Measurements from ENCODE around the gene IMP4. TPM values are rescaled to one million over a fixed set of nuclear protein-coding genes. Genes with fewer than 3 reads are reported as not detected.

IMP4 gene
- total RNA-seq, 1 experiment from 2014 or later, result 89.2 TPM

DNA sequence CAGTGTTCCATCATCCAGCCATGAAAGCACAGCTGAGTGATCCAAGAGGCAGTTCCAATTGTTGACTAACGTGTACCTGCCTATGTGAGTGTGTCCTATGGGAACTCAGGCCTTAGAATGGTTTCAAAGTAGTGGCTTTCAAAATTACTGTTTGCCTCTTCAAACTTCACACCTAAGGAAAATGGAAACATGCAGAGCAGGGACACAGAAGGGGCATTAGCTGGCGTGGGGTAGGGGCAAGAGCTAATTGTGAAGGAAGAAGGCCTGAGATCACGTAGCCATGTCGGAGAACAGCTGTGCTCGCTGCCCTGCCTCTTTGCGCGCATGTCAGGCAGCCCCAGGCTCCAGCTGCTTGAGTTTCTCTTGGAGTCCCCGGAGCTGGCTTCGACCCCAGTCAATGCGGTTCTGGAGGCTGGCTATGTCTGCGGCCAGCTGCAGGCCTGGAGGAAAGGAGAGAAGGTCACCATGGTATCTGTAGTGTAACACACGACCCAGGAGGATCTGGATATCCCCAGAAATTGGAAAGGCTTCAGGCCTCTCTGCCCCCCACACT, 3.8 kb upstream of the IMP4 start:
- POLR2A ChIA-PET, result no interaction called here
- CTCF ChIA-PET, result no interaction called here

More for the DNA sequence above, 3.8 kb upstream of the IMP4 start:
- DNase-seq (ENCODE audit: low spot score), result no peak
- no peak for ATAC-seq
- 0 out of 2 replicates have a peak, but pooled peaks cover 7% of the 10 kb centered on the region for H3K9me3 Mint-ChIP-seq
- peaks cover 24% of the 10 kb centered on the region for H3K4me1 Mint-ChIP-seq
- peaks cover 26% of the 10 kb centered on the region for H3K36me3 Mint-ChIP-seq
- TF ChIP-seq FOXP1 (CRISPR knock-in tag; IDR thresholded peaks at IDR 0.05; ENCODE audit: borderline replicate concordance) (no peak), NFE2L1 (CRISPR knock-in tag; IDR thresholded peaks at IDR 0.05) (no peak), CTCF (IDR thresholded peaks at IDR 0.05) (no peak), ERG (CRISPR knock-in tag; IDR thresholded peaks at IDR 0.05) (no peak), EMX1 (CRISPR knock-in tag; IDR thresholded peaks at IDR 0.05) (no peak), NFATC4 (CRISPR knock-in tag; IDR thresholded peaks at IDR 0.05) (no peak), MAX (CRISPR knock-in tag; IDR thresholded peaks at IDR 0.05) (no peak), ZNF532 (CRISPR knock-in tag; IDR thresholded peaks at IDR 0.05; ENCODE audit: borderline replicate concordance) (no peak), ZNF396 (CRISPR knock-in tag; IDR thresholded peaks at IDR 0.05; ENCODE audit: borderline replicate concordance) (no peak), PREB (CRISPR knock-in tag; IDR thresholded peaks at IDR 0.05; ENCODE audit: borderline replicate concordance) (no peak), HMGA2 (CRISPR knock-in tag; IDR thresholded peaks at IDR 0.05) (no peak), OVOL2 (CRISPR knock-in tag; IDR thresholded peaks at IDR 0.05; ENCODE audit: borderline replicate concordance) (no peak), ELF4 (CRISPR knock-in tag; IDR thresholded peaks at IDR 0.05; ENCODE audit: low read depth) (no peak), NR3C1 (CRISPR knock-in tag; conservative IDR thresholded peaks at IDR 0.05; ENCODE audit: low read depth) (no peak)
- TF ChIP-seq, protein P1, sequence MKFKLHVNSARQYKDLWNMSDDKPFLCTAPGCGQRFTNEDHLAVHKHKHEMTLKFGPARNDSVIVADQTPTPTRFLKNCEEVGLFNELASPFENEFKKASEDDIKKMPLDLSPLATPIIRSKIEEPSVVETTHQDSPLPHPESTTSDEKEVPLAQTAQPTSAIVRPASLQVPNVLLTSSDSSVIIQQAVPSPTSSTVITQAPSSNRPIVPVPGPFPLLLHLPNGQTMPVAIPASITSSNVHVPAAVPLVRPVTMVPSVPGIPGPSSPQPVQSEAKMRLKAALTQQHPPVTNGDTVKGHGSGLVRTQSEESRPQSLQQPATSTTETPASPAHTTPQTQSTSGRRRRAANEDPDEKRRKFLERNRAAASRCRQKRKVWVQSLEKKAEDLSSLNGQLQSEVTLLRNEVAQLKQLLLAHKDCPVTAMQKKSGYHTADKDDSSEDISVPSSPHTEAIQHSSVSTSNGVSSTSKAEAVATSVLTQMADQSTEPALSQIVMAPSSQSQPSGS (CRISPR knock-in tag; IDR thresholded peaks at IDR 0.05; ENCODE audit: borderline replicate concordance, low read depth), result no peak
- TF ChIP-seq, protein P2, sequence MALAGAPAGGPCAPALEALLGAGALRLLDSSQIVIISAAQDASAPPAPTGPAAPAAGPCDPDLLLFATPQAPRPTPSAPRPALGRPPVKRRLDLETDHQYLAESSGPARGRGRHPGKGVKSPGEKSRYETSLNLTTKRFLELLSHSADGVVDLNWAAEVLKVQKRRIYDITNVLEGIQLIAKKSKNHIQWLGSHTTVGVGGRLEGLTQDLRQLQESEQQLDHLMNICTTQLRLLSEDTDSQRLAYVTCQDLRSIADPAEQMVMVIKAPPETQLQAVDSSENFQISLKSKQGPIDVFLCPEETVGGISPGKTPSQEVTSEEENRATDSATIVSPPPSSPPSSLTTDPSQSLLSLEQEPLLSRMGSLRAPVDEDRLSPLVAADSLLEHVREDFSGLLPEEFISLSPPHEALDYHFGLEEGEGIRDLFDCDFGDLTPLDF (CRISPR knock-in tag; IDR thresholded peaks at IDR 0.05), result no peak
- no peak overlapping the region for H3K4me3 Mint-ChIP-seq
- H3K27ac Mint-ChIP-seq, result no peak overlapping the region
- H3K27me3 Mint-ChIP-seq (ENCODE audit: low read depth), result peaks cover 15% of the 10 kb centered on the region

Data from WTC11 (cell line).